ENCODE measurements around the gene ADGRB2. TPM values are rescaled to one million over a fixed set of nuclear protein-coding genes. Genes with fewer than 3 reads are reported as not detected.

The ADGRB2 gene
- total RNA-seq, 1 experiment from 2014 or later = 10.9 TPM

- Histone ChIP-seq H2AFZ (ENCODE audit: low read length) (no peak overlapping the region), H2BK12ac (ENCODE audit: insufficient read length, low read depth, low read length) (no peak overlapping the region), H2BK5ac (ENCODE audit: insufficient read length, low read length) (no peak overlapping the region), H3K4me2 (ENCODE audit: insufficient read depth, insufficient read length, low read length) (no peak overlapping the region), H3K4me1 (ENCODE audit: insufficient read depth, low read length) (no peaks in the 10 kb centered on the region), H3K56ac (ENCODE audit: insufficient read length, low read depth, low read length) (no peak overlapping the region), H3K9ac (ENCODE audit: extremely low read depth, insufficient read length, low read length) (no peak overlapping the region), H3K14ac (ENCODE audit: insufficient read depth, low read length) (no peak overlapping the region), H4K20me1 (ENCODE audit: control insufficient read depth, insufficient read depth, insufficient read length) (no peaks in the 10 kb centered on the region), H4K91ac (ENCODE audit: insufficient read length, low read depth, low read length) (no peak overlapping the region), H3K27me3 (ENCODE audit: insufficient read depth, low read length) (no peaks in the 10 kb centered on the region), H3K79me1 (ENCODE audit: insufficient read depth, low read depth, low read length, poor library complexity, severe bottlenecking) (no peaks in the 10 kb centered on the region), H4K5ac (ENCODE audit: insufficient read length, low read depth, low read length) (no peak overlapping the region), H3K18ac (ENCODE audit: insufficient read length, low read depth, low read length) (no peak overlapping the region), H3K79me2 (ENCODE audit: insufficient read depth, low read length) (no peaks in the 10 kb centered on the region), H3T11ph (ENCODE audit: low read length) (no peak overlapping the region), H3K23me2 (ENCODE audit: insufficient read length, low read depth, low read length, poor library complexity, severe bottlenecking) (no peaks in the 10 kb centered on the region), H3K9me3 (ENCODE audit: control insufficient read depth, low read depth, low read length) (no peaks in the 10 kb centered on the region), H3K4ac (ENCODE audit: low read depth, low read length) (no peak overlapping the region), H2AK5ac (ENCODE audit: insufficient read length, low read length) (no peak overlapping the region), H3K23ac (ENCODE audit: insufficient read length, low read depth, low read length) (no peak overlapping the region), H2BK120ac (ENCODE audit: low read depth, low read length, poor library complexity, severe bottlenecking) (no peak overlapping the region), H2BK20ac (ENCODE audit: low read depth, low read length, poor library complexity, severe bottlenecking) (no peak overlapping the region), H4K8ac (replicated peaks; ENCODE audit: insufficient read length, low read depth, low read length) (no peak overlapping the region), H3K27ac (ENCODE audit: insufficient read length, low read depth, low read length) (no peak overlapping the region), H2BK15ac (ENCODE audit: low read depth, low read length) (no peak overlapping the region)
- TF ChIP-seq CTCF (conservative IDR thresholded peaks at IDR 0.05) = no peak
- Mint-ChIP-seq H3K4me3 (no peak overlapping the region), H3K27ac (peak overlapping the region in 1 of 3 experiments; percentile 68; a peak in 1 of 7 replicates), H3K36me3 (ENCODE audit: insufficient read depth in 1 of 3, low read depth in 3 of 3) (no peaks in the 10 kb centered on the region), H3K27me3 (ENCODE audit: low read depth) (no peaks in the 10 kb centered on the region; the same call in none of the 2 replicates), H3K4me1 (peaks cover 17 to 39% of the 10 kb centered on the region in 2 experiments), H3K9me3 (no peaks in the 10 kb centered on the region; a peak in 1 of 5 replicates)
- DNase-seq = no peak
- WGBS (ENCODE audit: extremely low coverage, insufficient read length, low lambda C conversion rate) = no CpG with 5 or more reads among the region's 5 CpGs
These were observed 33.1 kb upstream of the ADGRB2 start for GRCh38 chr1:31797216-31797615.
